HG02840 (cell line): ENCODE data around the gene CCNL1.

Experiments used
- ATAC-seq: cut with Tn5 transposase; IDR thresholded peaks from one replicate; pipeline ENCODE4 v1.9.1; 2021; ENCODE audit warnings: mild to moderate bottlenecking, moderate library complexity, moderate number of reproducible peaks; ENCODE audit not compliant: unreplicated experiment, low FRiP score

CCNL1 gene

DNA sequence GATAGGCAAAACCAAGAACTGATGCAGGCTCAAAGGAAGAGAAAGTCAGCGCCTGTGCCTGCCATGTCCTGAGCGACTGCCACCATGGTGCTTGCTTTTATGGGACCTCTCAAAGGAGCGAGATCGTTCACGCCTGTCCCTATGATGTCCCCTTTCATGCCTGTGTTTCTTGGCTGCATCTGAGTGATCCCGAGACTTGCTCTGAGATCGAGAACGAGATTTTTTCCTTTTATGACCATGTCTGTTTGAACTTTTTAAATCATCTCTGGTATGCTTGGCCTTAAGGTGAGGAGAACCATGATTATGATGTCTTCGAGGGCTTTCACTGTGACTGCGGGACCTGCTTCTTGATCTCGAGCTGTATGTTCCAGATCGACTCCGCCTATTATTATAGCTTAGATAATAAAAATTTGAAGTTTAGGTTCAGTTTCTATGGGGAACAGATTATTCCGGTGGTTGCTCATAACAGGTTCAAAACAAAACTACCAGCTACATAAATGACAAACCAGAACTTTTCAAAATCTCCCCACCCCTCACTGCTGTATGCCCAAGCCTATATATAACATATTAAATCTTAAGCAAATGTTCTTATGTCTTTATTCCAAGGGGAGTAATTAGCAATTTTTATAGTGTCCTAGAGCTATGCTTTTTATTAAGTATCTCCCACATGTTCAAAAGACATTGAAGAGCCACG, 11.6 kb downstream of the CCNL1 start:
- no peak for ATAC-seq

DNA sequence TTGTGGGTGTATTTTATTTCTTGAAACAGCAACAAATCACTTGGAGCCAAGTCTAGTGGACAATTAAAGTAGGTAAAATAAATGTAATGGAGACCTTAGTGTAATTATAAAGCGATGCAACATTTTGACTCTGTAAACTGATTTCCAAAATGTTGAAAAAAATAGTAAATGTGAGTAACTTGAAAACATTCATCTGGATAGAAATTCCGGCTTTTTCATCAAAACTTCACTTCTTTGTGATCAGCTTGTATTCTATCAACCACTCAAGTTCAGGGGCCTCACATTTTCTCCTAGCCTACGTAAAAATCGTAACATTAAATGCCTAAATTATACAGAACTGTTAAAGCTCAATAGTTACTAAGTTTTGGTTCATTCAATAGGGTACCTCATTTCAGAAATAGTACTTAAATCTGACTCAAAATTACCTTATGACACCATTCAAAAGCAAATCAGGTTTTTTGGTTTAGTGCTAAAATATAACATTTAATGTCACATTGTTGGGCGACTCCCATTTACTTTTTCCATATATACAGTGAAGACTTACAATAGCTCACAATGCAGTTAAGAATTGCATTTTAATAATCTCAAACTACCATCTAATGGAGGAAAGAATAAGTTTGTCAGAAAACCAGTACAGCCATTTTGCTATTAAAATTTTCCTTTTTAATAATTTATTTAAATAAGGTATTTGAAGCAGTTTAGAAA, 12.7 kb downstream of the CCNL1 start:
- ATAC-seq: no peak

DNA sequence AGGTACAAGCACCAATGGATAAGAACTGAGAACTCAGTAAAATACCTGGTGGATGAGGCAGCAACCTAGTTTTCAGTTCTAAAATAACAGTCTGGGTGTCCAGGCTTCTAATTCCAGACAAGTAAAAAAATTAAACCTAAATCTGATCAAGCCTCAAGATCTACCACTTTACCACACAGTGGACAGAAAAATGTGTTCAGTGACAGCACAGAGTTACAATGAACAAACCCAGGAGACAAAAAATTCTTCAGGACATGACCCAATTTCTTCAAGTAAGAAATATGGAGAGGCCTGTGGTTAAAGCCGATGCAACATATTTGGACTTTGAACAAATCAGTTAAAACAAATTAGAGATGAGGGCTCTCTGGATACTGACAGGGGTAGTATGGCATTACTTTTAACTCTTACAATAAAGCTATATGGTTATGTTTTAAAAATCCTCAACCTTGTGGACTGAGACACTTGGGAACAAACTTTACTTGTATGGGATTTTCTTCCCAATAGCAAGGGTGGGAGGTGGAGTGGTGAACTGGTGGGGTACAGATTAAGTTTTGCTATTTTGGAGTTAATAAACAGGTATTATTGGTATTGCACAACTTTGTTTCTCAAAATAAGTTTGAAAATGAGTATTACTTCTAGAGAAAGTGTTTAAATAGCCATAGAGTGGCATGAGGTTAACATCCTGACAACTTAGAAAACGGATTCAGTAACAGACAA, 14.2 kb downstream of the CCNL1 start:
- no peak for ATAC-seq

DNA sequence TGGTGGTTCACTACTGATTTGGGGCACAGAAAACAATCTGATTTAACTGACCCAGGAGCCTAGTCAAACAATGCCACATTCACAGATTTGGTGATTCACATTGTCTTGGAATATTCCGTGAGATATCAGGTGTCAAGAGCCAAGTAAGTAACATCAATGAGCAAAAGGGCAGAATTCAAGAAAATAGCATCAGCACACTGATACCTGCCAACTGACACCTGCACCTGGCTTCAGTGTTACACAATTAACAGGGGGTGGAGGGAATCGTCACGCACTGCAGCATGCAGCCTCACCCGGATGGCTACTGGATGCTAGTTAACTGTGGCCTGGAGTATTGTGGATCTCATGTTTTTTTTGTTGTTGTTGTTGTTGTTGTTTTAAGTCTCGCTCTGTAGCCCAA, 17.6 kb downstream of the CCNL1 start:
- no peak for ATAC-seq

DNA sequence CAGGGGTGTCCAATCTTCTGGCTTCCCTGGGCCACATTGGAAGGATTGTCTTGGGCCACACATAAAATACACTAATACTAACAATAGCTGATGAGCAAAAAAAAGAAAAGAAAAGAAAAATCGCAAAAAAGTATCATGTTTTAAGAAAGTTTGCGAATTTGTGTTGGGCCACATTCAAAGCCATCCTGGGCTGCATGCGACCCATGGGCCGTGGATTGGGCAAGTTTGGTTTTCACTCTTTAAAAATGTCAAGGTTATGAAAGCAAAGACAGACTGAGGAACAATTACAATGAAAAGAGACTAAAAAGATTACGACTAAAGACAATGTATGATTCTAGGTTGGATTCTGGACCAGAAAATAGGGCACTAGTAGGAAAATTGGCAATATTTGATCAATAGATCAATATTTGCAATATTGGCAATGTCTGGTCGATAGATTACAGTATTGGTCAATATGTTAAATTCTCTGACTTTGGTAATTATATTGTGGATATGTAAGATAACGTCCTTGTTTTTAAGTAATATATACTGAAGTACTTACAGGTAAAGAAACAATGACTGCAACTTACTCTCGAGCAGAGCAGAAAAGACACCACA, 19.9 kb downstream of the CCNL1 start:
- ATAC-seq: no peak

DNA sequence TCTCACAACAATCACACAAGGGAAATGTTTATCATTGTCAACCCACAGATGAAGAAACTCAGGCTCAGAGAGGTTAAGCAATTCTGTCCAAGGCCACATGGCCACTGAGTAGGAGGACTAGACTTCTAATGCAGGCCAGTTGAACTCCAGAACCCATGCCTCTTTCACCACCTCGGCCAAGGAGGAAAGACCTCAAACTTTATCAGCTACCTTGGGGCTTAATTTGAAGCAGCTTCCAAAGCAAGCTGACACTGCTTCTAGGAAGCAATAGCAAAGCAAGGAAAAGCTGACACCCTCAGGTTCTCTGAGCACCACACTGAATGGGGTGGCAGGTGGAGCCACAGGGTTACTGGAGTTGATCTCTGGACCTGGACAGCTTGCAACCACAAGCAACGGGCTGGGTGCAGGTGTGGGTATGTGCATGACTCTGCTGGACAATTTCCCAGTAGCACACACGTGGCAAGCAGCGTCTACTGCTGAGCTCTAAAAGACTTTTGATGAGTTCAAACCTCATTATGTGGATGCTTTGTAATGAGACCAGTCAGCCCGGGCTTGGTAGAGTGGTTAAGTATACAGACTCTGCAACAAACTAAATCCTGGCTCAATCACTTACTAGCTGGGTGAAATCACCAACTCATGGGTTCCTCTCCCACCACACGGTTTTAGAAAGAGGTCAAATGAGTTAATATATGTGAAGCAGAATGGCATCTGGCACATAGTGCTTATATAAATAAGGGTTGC, 23.1 kb downstream of the CCNL1 start:
- peak; percentile 6 for ATAC-seq

DNA sequence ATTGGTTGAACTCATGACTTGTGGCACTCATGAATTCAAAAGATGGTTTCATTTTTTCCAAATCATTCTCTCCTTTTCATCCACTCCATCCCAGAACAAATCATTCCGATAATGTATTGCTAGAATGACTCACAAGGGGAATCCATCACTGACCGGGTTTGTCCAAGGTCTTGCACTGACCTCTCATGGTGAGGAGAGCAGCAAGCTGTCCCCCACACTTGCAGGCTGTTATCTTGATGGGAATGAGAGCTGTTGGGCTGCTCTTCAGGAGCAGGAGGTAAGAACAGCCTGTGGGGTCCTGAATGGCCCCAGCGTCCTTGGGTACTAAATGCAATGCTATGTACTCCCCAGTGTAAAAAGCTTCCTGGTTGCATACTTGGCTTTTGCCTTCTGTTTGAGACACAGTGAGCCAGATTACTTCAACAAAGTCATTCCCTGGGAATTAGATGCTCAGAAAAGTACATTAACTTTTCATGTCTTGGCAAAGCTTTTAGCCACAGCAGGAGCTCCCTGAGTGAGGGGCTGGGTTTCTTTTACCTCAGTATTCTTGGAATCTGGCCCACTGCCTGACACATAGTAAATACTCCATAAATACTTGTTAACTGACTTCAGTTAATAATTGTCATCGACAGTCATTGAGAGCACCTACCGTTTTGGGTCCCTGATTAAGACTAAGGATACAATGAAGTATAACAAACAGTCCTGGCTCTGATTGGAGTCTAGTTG, 24.1 kb downstream of the CCNL1 start:
- ATAC-seq: no peak

DNA sequence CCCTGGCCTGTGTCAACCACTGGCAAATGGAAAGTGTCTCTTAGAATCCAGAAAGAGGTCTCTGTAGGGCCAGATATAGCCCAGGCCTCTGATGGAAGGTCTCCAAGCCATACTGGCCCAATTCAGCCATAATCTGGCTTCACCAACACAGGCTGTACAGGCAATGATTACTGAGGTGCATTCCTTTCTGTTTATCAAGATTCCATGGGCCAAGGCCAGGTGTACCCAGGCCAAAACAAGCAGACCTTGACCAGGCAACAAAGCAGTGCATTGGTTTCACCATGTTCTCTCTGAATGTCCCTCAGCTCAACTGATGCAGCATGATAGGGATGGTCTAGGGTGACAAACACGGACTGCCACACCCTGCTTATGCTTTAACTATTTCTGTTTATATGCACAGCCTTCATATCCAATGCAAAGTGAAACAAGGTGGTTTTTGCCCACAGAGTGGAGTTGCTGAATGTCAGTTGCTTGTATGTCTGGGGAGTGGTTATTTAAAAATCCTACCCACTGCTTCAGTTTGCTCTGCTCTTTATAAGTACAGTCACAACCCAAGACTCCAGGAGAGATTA, 25.2 kb downstream of the CCNL1 start:
- ATAC-seq: peak; percentile 47

DNA sequence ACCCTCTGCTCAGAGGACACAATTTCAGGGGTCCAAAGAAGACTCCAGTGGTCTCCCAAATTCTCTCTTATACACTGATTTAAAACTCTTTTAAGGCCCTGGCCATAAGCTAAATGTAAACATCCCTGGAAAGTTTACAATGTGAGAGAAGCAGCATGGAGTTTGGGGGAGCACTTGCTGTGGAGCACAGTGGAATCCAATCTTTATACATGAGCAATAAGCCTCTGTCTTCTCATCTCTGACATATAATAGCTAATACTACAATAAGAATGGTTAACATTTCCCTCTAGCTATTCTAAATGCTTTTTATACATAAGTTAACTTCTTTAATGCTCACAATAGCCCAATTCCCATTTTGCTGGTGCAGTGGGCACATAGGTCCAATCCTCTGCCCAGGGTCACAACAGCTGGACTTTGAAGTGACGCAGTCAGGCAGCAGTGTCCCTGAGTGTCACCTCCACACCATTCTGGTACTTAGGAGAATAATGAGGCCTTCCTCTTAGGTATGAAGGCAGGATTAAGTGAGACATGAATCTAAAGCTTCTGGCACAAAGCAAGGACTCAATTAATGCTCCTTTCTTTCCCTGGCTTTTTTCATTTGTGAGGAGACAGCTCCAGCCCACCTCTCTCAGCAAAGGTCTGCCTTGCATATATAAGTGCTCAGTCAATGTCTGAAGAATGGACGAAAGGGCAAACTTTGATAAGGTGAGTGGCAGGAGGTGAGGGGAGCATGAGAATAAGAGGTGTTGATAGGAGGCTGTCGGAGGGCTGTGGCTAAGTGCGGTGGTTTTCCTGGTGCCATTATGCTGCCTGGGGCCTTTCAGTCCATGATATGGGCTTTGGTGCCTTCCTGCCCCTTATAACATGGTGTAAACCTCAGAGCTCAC, 26.3 kb downstream of the CCNL1 start:
- ATAC-seq: no peak

DNA sequence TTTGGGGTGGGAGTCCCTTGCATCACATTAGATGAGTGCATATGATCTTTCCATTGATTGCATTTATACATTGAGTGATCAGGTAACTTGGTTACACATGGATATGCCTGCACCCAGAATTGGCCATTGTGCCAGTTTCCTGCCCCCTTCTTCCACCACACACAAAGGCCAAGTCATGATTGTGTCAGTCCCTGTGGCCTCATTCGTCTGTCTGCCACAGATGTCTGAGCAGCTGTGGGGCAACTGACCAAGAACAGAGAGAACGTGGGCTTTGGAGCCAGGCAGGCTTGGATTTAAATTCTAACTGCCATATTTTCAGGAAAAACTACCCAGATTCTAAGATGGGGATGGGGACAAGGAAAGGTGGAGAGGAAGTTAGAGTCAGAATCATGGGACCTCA, 27.0 kb downstream of the CCNL1 start:
- ATAC-seq: no peak

DNA sequence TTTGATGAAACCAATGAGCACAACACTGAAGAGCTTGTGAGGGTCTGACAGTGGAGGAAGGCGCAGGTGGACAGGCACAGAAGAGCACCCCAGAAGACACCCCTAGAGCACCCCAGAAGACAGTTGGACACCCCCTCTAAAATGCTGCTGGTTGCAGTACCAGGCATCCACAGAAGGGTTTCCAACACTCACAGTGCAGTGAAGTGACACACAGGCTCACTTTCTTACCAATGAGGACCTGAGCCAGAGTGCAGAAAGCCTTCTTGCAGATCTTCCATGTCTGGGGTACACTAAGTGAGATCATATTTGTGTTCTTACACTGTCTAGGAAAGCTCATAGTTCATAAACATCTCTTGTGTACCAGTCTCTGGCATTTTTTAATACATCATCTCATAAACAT, 27.6 kb downstream of the CCNL1 start:
- no peak for ATAC-seq

DNA sequence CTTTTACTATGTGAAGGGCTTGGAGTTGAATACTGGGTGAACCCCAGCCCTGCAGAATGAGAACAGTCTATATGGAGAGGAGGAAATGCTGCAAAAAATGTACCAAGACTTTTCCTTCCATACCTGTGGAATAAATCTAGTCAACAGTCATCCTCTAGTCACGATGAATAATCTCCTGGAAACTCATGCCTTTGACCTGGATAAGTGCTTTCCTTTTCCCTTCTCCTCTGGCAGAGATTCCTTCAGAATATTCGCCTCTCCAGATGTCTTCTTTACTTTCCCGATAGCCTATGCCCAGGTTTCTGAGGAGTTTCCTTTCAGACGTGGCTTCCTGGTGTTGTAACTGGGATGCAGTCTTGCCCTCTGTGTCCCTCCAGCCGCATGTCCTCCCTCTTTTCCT, 28.1 kb downstream of the CCNL1 start:
- ATAC-seq: no peak

DNA sequence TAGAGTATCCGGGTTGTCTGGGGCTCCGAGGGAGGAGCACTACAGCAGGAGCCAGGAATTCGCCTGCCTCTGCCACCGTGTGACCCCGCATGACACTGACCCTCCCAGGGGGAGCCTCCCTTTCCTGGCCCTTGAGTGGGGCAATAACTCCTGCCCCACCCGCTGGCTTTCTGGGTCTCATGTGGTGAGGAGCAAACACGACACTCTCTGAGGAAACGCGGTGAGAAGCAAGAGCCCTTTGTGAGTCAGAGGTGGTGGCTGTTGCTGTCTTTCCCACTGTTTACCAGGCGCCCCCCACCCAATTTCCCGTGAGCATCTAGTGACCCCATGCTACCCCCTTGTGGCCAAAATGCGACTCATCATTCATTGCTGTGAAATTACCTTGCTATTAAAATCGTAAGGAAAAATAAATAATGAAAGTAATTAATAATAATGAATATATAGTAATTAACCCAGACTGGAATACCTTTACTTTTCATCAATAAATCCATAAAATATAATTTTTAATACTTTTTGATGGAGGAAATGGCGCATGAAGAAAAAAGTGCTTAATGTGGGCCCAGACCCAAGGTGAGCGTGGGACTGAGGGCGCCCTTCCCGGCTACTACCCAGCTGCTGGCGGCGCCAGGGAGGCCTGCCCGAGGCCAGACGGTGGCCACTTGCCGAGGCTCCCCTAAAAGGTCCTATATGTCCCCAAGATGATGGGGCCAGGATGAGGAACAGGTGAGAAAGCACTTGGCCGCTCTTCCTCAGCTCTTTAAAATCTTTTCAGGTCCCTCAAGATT, 29.3 kb downstream of the CCNL1 start:
- ATAC-seq: no peak

DNA sequence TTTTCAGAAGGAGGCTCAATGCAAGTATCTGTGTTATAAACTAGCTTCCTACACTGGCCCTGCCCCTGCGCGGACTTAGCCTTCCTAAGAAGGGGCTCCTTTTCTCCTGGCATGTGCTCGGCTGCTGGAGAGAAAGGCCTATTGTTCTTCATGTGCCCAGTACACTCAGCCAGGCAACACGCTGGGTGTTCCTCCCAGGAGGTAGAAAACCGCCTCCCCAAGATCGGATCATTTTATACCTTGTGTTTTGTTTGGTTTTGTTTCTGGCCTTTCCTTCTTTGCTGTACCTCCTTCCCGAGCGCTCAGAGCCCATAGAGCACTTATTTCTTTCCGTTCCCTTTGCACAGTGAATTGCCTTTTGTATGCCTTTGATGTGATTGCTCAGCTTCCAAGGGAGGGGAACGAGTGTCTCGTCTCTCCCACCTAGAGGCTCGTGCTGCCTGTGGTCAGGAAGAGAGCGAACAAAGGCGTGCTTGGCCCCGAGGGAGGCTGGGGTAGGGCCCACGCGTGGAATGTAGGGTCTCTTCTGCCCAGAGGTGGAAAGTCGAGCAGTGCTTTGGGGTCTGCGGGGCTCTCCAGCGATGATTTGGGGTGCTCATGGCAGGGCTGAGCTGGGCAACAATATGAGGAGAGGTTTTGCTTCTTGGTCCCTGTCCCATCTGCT, 30.0 kb downstream of the CCNL1 start:
- ATAC-seq: no peak

DNA sequence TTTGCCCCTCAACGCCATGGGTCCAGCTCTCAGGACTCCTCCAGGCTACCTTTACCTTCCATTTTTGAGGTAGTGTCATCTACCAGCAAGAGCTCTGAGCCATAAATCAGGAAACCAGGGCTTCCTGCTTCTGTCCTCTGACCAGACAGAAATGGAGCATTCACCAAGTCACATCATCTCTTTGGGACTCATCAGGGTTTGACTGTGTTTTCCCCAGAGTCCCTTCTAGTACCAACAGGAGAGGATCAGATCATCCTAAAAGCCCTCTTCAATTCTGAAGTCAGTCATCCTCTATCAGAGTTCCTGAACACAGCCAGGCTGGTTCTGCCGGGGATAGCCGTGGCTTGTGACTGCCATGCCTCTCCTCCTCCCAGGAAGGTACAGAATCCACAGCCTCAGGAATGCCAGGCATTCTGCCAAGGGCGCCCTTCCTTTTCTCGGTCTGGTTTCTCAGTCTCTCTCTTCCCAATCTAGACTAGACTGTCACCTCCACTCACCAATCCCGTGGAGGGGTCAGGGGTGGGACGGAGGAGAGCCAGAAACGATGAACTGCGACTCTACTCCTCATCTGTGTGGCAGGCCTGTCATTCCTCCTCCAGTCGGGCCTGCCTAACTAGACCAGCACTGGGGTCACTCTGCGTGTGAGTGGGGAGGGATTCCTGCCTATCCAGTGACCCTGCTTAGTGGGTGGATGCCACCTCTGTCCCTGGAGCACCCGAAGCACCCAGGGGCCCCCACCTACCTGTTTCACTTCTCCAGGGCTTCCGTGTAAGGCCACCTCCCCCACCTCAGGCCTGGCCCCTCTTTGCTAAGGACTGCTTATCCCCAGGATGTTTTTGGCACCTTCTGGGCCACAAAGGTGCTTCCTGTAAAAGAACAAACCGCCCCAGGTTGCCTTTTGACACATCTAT, 30.9 kb downstream of the CCNL1 start:
- ATAC-seq: no peak
